ENCODE measurements around the gene DCAF12L2.

Gene DCAF12L2

GRCh38 chrX:126167560-126167959, 1.5 kb upstream of the DCAF12L2 start:
- Histone ChIP-seq H3K18ac (ENCODE audit: low read length) (no peak overlapping the region), H3K27me3 (ENCODE audit: control insufficient read depth in 3 of 3, insufficient read depth in 3 of 3, low read depth in 1 of 3, low read length in 3 of 3) (peaks cover 0 to 11% (median 0%) of the 10 kb centered on the region in 3 experiments), H3K9me3 (replicated peaks in 1 of 2; ENCODE audit: control insufficient read depth in 2 of 2, insufficient read depth in 1 of 2, low read depth in 1 of 2, low read length in 2 of 2) (no peaks in the 10 kb centered on the region), H2BK15ac (ENCODE audit: low read length) (no peak overlapping the region), H3K14ac (ENCODE audit: low read length) (no peak overlapping the region), H3K4me2 (ENCODE audit: insufficient read depth, low read length, poor library complexity, severe bottlenecking) (no peak overlapping the region), H4K8ac (ENCODE audit: low read depth, low read length) (no peak overlapping the region), H3K23ac (ENCODE audit: low read depth, low read length, poor library complexity) (no peak overlapping the region), H3K79me1 (ENCODE audit: low read depth, low read length) (peaks cover 2% of the 10 kb centered on the region), H4K91ac (ENCODE audit: low read depth, low read length, poor library complexity) (no peak overlapping the region), H2BK120ac (ENCODE audit: low read depth, low read length) (no peak overlapping the region), H3K36me3 (replicated peaks in 1 of 2; ENCODE audit: control insufficient read depth in 2 of 2, insufficient read depth in 2 of 2, low read length in 2 of 2) (no peaks in the 10 kb centered on the region), H3K4ac (ENCODE audit: low read length) (no peak overlapping the region), H2BK5ac (ENCODE audit: low read length) (no peak overlapping the region), H2AK5ac (ENCODE audit: low read depth, low read length) (no peak overlapping the region), H3K27ac (replicated peaks; ENCODE audit: low read length) (no peak overlapping the region), H2BK12ac (ENCODE audit: low read length) (no peak overlapping the region), H3K4me1 (ENCODE audit: control insufficient read depth in 2 of 2, insufficient read depth in 1 of 2, low read depth in 1 of 2, low read length in 2 of 2) (no peaks in the 10 kb centered on the region), H3K4me3 (ENCODE audit: low read length in 2 of 2) (no peak overlapping the region), H3K9ac (ENCODE audit: low read depth, low read length, poor library complexity) (no peak overlapping the region), H2AFZ (ENCODE audit: low read length) (no peak overlapping the region)
- WGBS, 2 donors (ENCODE audit: extremely low coverage in 2 of 2, insufficient read length in 2 of 2, insufficient replicate concordance in 1 of 2) = no CpG with 5 or more reads among the region's 3 CpGs
- DNase-seq (ENCODE audit: low spot score) = no peak

DNA sequence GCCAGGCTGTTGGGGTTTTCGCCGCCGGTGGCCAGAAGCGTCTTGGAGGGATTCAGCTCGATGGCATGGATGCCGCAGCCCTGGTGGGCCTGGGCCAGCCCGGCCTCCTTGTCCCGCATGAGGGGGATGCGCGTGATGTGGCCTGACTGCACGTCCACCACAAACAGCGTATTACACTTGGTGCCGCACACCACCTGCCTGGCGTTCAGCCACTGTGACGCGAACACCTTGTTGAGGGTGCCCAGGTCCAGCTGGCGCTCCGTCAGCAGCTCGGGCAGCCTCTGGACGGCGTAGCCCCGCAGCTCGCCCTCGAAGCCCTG, 728 bp downstream of the DCAF12L2 start:
- WGBS, 2 donors (ENCODE audit: extremely low coverage in 2 of 2, insufficient read length in 2 of 2, insufficient replicate concordance in 1 of 2) = no CpG with 5 or more reads among the region's 24 CpGs
- H4K8ac ChIP-seq (ENCODE audit: low read depth, low read length) = no peak overlapping the region
- peak overlapping the region; percentile 70 for H3K18ac ChIP-seq (ENCODE audit: low read length)
- peaks cover 2% of the 10 kb centered on the region for H3K79me1 ChIP-seq (ENCODE audit: low read depth, low read length)
- no peaks in the 10 kb centered on the region for H3K4me1 ChIP-seq (ENCODE audit: control insufficient read depth in 2 of 2, insufficient read depth in 1 of 2, low read depth in 1 of 2, low read length in 2 of 2)
- H2BK5ac ChIP-seq (ENCODE audit: low read length) = no peak overlapping the region
- no peak overlapping the region for H4K91ac ChIP-seq (ENCODE audit: low read depth, low read length, poor library complexity)
- no peak overlapping the region for H3K9ac ChIP-seq (ENCODE audit: low read depth, low read length, poor library complexity)
- H3K4me2 ChIP-seq (ENCODE audit: insufficient read depth, low read length, poor library complexity, severe bottlenecking) = peak overlapping the region; percentile 66
- H2AK5ac ChIP-seq (ENCODE audit: low read depth, low read length) = no peak overlapping the region
- no peak overlapping the region for H3K27ac ChIP-seq (replicated peaks; ENCODE audit: low read length)
- no peak overlapping the region for H3K4me3 ChIP-seq (ENCODE audit: low read length in 2 of 2)
- H3K14ac ChIP-seq (ENCODE audit: low read length) = no peak overlapping the region
- H2AFZ ChIP-seq (ENCODE audit: low read length) = peak overlapping the region; percentile 84
- no peaks in the 10 kb centered on the region for H3K9me3 ChIP-seq (replicated peaks in 1 of 2; ENCODE audit: control insufficient read depth in 2 of 2, insufficient read depth in 1 of 2, low read depth in 1 of 2, low read length in 2 of 2)
- DNase-seq (ENCODE audit: low spot score) = no peak
- H2BK12ac ChIP-seq (ENCODE audit: low read length) = no peak overlapping the region
- no peaks in the 10 kb centered on the region for H3K36me3 ChIP-seq (replicated peaks in 1 of 2; ENCODE audit: control insufficient read depth in 2 of 2, insufficient read depth in 2 of 2, low read length in 2 of 2)
- H3K4ac ChIP-seq (ENCODE audit: low read length) = no peak overlapping the region
- H2BK15ac ChIP-seq (ENCODE audit: low read length) = peak overlapping the region; percentile 75
- H3K23ac ChIP-seq (ENCODE audit: low read depth, low read length, poor library complexity) = peak overlapping the region; percentile 73
- no peak overlapping the region for H2BK120ac ChIP-seq (ENCODE audit: low read depth, low read length)
- peaks cover 0 to 11% (median 0%) of the 10 kb centered on the region in 3 experiments for H3K27me3 ChIP-seq (ENCODE audit: control insufficient read depth in 3 of 3, insufficient read depth in 3 of 3, low read depth in 1 of 3, low read length in 3 of 3)

DNA sequence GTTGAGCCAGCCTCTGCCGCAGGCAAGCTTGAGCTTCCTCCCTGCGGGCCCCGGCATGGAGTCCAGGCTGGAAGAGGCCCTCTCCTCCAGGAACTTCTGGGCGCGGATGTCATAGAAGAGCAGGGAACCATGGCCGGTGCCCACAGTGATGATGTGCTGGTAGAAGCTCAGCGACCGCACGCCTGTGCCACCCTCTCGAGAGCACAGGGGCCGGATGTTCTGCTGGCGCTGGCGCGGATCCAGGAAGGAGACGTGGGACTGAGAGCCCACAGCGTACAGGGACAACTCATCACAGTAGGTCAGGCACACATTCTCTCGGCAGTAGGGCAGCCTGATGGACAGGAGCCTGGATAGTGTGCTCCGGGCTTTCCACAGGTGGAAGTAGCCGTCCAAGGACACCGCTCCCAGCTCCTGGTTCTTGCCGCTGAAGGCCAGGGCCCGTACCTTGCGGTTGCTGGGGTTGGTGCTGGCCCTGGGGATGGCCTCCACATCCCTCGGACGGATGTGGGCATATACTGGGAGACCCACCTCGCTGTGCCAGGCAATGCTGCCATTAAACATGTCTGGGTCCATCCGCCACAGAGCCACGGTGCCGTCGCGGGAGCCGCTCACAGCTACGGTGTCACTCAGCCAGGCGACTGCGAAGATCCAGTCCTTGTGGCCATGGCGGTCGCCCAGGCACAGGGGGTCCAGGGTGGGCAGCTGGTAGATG, 1.2 kb downstream of the DCAF12L2 start:
- no peak overlapping the region for H2AFZ ChIP-seq (ENCODE audit: low read length)
- H3K27ac ChIP-seq (replicated peaks; ENCODE audit: low read length) = no peak overlapping the region
- no peak overlapping the region for H4K8ac ChIP-seq (ENCODE audit: low read depth, low read length)
- no peak overlapping the region for H4K91ac ChIP-seq (ENCODE audit: low read depth, low read length, poor library complexity)
- H3K9me3 ChIP-seq (replicated peaks in 1 of 2; ENCODE audit: control insufficient read depth in 2 of 2, insufficient read depth in 1 of 2, low read depth in 1 of 2, low read length in 2 of 2) = no peaks in the 10 kb centered on the region
- H3K36me3 ChIP-seq (replicated peaks in 1 of 2; ENCODE audit: control insufficient read depth in 2 of 2, insufficient read depth in 2 of 2, low read length in 2 of 2) = no peaks in the 10 kb centered on the region
- H3K14ac ChIP-seq (ENCODE audit: low read length) = no peak overlapping the region
- H3K18ac ChIP-seq (ENCODE audit: low read length) = no peak overlapping the region
- no peak overlapping the region for H2BK12ac ChIP-seq (ENCODE audit: low read length)
- peaks cover 2% of the 10 kb centered on the region for H3K79me1 ChIP-seq (ENCODE audit: low read depth, low read length)
- DNase-seq (ENCODE audit: low spot score) = no peak
- no peak overlapping the region for H2BK5ac ChIP-seq (ENCODE audit: low read length)
- no peak overlapping the region for H3K4ac ChIP-seq (ENCODE audit: low read length)
- no peak overlapping the region for H3K4me3 ChIP-seq (ENCODE audit: low read length in 2 of 2)
- H3K27me3 ChIP-seq (ENCODE audit: control insufficient read depth in 3 of 3, insufficient read depth in 3 of 3, low read depth in 1 of 3, low read length in 3 of 3) = peaks cover 0 to 11% (median 0%) of the 10 kb centered on the region in 3 experiments
- H2BK120ac ChIP-seq (ENCODE audit: low read depth, low read length) = no peak overlapping the region
- peak overlapping the region; percentile 75 for H2BK15ac ChIP-seq (ENCODE audit: low read length)
- H3K4me1 ChIP-seq (ENCODE audit: control insufficient read depth in 2 of 2, insufficient read depth in 1 of 2, low read depth in 1 of 2, low read length in 2 of 2) = no peaks in the 10 kb centered on the region
- H3K9ac ChIP-seq (ENCODE audit: low read depth, low read length, poor library complexity) = no peak overlapping the region
- WGBS, 2 donors (ENCODE audit: extremely low coverage in 2 of 2, insufficient read length in 2 of 2, insufficient replicate concordance in 1 of 2) = no CpG with 5 or more reads among the region's 37 CpGs
- no peak overlapping the region for H3K23ac ChIP-seq (ENCODE audit: low read depth, low read length, poor library complexity)
- no peak overlapping the region for H3K4me2 ChIP-seq (ENCODE audit: insufficient read depth, low read length, poor library complexity, severe bottlenecking)
- no peak overlapping the region for H2AK5ac ChIP-seq (ENCODE audit: low read depth, low read length)

- Histone ChIP-seq H3K4me1 (ENCODE audit: control insufficient read depth in 2 of 2, insufficient read depth in 1 of 2, low read depth in 1 of 2, low read length in 2 of 2) (no peaks in the 10 kb centered on the region), H2AFZ (ENCODE audit: low read length) (no peak overlapping the region), H3K14ac (ENCODE audit: low read length) (no peak overlapping the region), H3K4me2 (ENCODE audit: insufficient read depth, low read length, poor library complexity, severe bottlenecking) (no peak overlapping the region), H3K9me3 (replicated peaks in 1 of 2; ENCODE audit: control insufficient read depth in 2 of 2, insufficient read depth in 1 of 2, low read depth in 1 of 2, low read length in 2 of 2) (no peaks in the 10 kb centered on the region), H2BK120ac (ENCODE audit: low read depth, low read length) (no peak overlapping the region), H3K18ac (ENCODE audit: low read length) (no peak overlapping the region), H2BK12ac (ENCODE audit: low read length) (no peak overlapping the region), H3K79me1 (ENCODE audit: low read depth, low read length) (peaks cover 2% of the 10 kb centered on the region), H2BK15ac (ENCODE audit: low read length) (no peak overlapping the region), H3K36me3 (replicated peaks in 1 of 2; ENCODE audit: control insufficient read depth in 2 of 2, insufficient read depth in 2 of 2, low read length in 2 of 2) (no peaks in the 10 kb centered on the region), H2AK5ac (ENCODE audit: low read depth, low read length) (no peak overlapping the region), H3K4ac (ENCODE audit: low read length) (no peak overlapping the region), H3K27ac (replicated peaks; ENCODE audit: low read length) (no peak overlapping the region), H3K4me3 (ENCODE audit: low read length in 2 of 2) (no peak overlapping the region), H4K8ac (ENCODE audit: low read depth, low read length) (peak overlapping the region; percentile 43), H3K23ac (ENCODE audit: low read depth, low read length, poor library complexity) (no peak overlapping the region), H4K91ac (ENCODE audit: low read depth, low read length, poor library complexity) (no peak overlapping the region), H3K27me3 (ENCODE audit: control insufficient read depth in 3 of 3, insufficient read depth in 3 of 3, low read depth in 1 of 3, low read length in 3 of 3) (peaks cover 0 to 11% (median 0%) of the 10 kb centered on the region in 3 experiments), H2BK5ac (ENCODE audit: low read length) (no peak overlapping the region), H3K9ac (ENCODE audit: low read depth, low read length, poor library complexity) (no peak overlapping the region)
- WGBS, 2 donors (ENCODE audit: extremely low coverage in 2 of 2, insufficient read length in 2 of 2, insufficient replicate concordance in 1 of 2) = no CpG with 5 or more reads among the region's 9 CpGs
- DNase-seq (ENCODE audit: low spot score) = no peak
These were observed 1.9 kb downstream of the DCAF12L2 start for GRCh38 chrX:126164226-126164625.
